Left renal cortex interstitium (tissue), 4 donors: ENCODE measurements around the gene GJC2. TPM values are rescaled to one million over a fixed set of nuclear protein-coding genes. Genes with fewer than 3 reads are reported as not detected.
A peak's percentile ranks its signal among the peaks of the same experiment; 100 is the strongest.

Experiments used
- DNase-seq, 4 donors: peaks; one replicate each; pipeline ENCODE4 v3.0.0-alpha.2; 2013; ENCODE audit warnings: low read depth in 4 of 4, low spot score in 2 of 4, missing footprints in 1 of 4
- polyA plus RNA-seq, 4 donors: library from polyadenylated mRNA; unstranded; fragments of 120-200 nt; gene quantifications; one replicate each; pipeline ENCODE4 v1.2.1, GENCODE V29; 2013; ENCODE audit not compliant: insufficient read length in 4 of 4

Gene GJC2
- polyA plus RNA-seq, 4 donors: 0.56 to 1.2 (median 0.78) TPM

DNA sequence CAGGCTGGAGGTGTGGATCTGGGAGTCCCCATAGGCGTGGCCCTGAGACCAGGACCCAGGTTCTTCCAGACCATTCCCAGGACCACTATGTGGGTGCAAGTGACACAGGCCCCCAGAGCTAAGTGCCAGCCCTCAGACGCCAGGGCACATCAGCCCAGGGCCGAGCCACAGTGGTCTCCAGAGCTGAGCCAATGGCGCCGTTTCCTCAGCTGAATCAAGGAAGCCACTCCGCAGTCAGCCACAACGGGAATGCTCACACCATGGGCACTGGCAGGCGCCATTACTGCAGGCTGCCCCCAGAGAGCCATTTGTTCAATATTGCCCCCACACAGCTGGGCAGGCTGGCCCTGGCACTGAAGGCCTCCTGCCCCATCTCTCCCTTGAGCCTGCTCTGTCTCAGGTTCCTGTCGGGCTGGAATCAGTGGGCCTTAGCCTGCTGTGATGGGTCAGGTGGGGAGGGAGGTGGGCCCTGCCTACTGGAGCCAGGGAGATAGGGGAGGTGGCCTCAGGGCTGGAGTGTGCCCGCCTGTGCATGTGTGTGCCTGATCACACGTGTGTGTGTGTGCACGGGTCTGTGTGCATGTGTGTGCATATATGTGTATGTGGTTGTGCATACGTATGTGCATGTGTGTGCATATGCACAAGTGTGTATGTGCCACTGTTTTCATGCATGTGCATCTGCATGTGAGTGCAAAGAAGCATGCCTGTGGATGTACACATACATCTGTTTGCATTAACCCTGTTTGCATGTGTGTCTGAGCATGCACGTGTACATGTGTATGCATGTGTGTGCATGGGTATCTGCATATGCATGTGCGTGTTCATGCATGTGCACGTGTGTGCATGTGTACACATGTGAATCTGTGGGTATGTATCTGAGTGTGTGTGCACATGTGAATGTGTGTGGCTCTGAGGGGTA lies 6.1 kb downstream of the GJC2 start:
- no peak for DNase-seq

DNA sequence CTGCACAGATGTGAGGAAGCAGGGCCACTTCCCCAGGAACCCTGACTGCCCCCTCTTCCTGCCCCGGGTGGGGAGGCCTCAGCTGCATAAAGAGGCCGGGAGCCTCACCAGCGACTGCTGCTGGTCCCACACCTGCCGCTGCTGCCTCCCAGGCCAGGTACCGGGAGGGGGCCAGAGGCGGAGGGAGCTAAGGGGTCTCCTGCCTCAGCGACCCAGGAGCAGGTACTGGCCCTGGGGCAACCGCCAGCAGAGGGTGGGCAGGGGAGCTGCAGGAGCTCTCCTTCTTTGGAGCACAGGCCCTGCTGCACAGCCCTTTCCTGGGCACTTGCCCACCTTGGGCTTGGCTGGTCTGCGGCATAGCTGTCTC lies 6.8 kb downstream of the GJC2 start:
- DNase-seq: no peak

DNA sequence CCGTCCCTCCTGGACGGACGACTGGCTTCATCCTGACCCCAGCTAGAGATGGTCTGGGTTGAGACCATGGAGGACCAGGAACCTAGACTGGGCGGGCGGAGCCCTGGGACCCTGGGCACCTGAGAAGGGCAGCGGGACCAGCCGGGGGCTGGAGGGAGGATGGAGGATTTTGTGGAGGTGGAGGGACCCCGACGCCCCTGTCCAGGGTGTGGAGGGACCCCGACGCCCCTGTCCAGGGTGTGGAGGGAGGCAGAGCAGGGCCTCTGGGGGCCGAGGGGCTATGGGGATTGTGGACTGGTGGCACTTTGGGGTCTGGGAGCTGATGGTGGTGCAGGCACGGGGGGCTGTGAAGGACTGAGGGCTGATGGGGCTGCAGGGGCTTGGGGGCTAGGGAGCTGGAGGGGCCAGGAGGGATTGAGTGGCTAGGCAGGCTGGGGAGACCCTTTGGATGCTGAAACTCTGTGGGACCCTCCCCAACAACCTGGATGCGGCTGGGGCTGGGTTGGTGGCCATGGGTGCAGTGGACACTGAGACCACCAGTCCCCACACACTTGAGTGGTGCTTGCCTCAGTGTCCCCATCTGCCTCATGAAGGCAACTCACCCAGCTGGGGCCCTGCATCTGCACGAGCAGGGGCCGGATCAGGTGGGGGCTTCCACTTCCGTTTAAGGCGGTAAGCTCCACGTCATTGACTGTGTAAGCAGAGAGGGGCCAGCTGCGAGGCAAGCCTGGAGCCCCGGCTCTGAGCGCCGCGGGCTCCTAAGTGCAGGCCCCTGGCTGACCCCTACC lies 7.4 kb downstream of the GJC2 start:
- DNase-seq: no peak

DNA sequence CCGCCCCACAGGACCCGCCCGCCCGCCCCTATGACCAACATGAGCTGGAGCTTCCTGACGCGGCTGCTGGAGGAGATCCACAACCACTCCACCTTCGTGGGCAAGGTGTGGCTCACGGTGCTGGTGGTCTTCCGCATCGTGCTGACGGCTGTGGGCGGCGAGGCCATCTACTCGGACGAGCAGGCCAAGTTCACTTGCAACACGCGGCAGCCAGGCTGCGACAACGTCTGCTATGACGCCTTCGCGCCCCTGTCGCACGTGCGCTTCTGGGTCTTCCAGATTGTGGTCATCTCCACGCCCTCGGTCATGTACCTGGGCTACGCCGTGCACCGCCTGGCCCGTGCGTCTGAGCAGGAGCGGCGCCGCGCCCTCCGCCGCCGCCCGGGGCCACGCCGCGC lies 8.0 kb downstream of the GJC2 start:
- DNase-seq: no peak

DNA sequence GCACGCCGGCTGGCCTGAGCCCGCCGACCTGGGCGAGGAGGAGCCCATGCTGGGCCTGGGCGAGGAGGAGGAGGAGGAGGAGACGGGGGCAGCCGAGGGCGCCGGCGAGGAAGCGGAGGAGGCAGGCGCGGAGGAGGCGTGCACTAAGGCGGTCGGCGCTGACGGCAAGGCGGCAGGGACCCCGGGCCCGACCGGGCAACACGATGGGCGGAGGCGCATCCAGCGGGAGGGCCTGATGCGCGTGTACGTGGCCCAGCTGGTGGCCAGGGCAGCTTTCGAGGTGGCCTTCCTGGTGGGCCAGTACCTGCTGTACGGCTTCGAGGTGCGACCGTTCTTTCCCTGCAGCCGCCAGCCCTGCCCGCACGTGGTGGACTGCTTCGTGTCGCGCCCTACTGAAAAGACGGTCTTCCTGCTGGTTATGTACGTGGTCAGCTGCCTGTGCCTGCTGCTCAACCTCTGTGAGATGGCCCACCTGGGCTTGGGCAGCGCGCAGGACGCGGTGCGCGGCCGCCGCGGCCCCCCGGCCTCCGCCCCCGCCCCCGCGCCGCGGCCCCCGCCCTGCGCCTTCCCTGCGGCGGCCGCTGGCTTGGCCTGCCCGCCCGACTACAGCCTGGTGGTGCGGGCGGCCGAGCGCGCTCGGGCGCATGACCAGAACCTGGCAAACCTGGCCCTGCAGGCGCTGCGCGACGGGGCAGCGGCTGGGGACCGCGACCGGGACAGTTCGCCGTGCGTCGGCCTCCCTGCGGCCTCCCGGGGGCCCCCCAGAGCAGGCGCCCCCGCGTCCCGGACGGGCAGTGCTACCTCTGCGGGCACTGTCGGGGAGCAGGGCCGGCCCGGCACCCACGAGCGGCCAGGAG lies 8.6 kb downstream of the GJC2 start:
- DNase-seq: no peak

DNA sequence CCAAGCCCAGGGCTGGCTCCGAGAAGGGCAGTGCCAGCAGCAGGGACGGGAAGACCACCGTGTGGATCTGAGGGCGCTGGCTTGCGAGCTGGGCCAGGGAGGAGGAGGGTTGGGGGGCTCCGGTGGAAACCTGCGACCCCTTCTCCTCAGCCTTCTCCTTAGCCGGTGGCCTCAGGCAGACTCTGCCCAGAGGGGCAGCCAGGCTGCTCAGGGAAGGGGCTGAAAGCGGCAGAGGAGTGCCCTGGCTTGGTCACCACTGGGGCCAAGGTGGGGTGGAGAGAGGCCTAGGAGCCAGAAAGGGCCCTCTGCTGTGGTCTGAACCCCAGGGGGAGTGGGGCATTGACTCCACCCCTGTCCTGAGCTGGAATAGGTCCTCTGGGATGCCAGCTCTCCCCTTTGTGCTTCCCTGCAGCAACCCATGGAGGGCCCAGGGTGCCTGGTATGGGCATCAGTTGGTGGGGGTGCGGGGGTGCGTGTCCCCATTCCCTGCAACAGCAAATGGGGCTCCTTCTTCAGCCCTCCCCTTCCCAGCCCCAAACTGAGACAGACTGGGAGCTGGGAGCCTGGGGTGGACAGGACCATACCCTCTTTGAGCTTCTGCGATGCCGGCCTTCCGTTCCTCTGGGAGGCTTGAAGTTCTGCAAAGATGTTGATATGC lies 9.4 kb downstream of the GJC2 start:
- no peak for DNase-seq

DNA sequence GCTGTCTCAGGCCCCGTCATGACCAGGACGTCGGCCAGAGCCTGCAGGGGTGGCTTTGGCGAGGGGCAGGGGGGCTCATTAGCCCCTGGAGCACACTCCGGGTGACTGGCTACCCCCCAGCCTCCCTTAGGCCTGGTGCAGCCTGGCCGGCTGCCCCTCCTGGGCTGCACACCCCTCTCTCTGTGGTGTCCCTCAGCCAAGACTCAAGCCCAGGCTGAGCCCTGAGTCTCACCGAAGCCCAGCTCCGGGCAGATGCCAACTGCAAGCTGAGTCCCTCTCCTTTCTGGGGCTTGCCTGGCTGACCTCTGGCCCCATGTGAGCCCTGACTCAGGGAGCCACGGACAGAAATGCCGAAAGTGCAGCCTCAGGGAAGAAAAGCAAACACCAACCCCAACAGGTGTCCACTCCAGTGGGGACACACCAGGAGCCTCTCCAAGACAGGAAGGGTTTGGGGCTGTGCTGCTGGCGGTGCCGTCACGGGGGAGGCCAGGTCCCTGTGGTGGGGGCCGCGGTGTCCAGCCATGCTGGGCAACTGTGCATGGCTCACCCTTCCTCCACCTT lies 10.6 kb downstream of the GJC2 start:
- no peak for DNase-seq

DNA sequence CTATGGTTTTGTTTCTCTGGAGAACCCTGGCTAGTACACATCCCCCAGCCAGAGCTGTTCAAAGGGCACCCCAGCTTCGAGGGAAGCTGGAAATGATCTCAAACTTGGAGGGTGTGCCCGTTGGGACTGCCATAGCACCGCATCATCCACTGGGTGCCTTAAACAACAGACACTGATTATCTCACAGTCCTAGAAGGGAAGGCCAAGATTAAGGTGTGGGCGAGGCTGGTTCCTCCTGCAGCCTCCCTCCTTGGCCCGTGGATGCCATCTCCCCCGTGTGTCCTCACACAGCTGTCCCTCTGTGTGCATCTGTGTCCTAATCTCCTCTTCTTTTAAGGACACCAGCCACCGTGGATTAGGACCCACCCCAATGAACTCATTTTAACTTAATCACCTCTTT lies 11.6 kb downstream of the GJC2 start:
- DNase-seq: no peak

DNA sequence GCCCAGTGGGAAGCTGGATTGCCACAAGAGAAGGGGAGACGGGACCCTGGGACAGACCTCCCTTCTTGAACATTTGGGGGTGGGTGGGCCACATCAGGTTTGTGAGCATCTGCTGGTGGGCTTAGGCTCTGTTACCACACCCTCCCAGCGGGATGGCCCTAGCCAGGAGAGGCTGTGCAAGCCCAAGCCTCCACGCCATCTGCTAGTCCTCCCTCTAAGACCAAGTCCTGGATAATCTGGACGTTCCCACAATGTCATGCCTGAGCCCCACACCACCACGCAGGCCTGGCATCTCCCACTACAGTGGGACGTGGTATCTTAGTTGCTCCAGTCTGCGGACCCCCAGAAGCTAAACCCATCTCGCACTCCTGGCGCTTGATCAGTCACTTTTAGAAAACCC lies 12.1 kb downstream of the GJC2 start:
- no peak for DNase-seq

DNA sequence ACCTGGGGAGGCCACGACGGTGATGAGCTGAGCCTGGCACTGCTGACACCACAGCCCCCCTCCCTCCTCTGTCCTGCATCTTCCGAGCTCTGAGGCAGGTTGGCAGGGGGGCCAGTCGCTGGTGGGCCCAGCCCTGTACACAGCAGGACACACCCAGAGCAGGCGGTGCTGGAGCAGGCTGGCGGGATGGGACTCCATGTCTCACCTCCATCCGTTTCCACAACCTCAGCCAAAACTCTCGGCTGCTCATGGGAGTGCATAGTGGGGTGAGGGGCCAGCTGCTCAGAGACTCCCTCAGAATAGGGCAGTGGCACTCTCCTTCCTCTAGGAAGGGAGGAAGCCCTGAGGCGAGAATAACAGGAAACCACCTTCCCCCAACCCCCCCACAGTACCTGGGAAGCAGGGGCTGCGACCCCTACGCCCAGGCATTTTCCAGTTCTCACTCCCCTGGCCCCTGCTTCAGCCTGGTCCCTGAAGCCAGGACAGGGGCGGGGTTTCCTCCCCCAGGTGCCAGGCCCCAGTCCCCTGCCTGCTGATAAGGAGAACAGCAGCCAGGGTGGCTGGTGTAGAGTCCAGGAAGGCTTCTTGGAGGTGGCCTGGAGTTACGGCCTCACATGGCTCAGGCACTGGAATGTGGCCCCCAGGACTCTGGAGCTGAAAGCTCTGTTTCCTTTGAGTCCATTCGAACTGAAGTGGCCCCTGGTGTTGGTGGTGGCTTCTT lies 12.7 kb downstream of the GJC2 start:
- no peak for DNase-seq

DNA sequence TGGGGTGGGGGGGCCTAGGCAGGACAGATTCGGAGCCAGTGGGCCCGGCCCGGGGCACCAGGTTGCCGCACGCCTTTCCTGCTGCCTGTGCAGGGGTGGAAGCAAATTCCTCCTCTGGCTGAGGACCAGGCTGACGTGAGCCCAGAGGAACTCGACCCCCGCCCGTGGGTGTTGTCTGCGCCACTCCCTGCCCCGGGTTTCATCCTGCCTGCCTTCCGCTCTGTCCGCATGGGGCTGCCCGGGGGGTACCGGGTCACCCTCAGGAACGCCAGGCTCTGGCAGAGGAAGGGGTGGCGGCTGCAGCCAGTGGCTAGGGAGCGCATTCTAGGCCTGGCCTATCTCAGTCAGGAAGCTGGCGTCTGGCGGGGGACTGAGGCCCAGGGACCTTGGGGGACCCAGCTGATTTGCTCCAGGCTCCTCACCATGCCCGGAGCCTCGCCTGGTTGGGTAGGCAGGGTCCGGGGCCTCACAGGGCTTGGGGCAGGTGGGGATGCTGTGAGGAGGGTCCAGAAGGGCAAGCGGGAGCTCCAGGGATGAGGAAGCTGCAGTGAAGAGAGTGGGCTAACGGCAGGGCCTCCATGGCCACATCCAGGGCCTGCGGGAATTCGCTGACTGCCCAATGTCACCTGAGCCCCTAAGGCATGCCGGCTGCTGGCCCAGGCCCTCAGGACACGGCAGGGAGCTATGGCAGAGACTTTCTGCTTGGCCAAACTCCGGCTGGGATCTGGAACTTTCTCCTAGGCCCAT lies 13.4 kb downstream of the GJC2 start:
- no peak for DNase-seq

DNA sequence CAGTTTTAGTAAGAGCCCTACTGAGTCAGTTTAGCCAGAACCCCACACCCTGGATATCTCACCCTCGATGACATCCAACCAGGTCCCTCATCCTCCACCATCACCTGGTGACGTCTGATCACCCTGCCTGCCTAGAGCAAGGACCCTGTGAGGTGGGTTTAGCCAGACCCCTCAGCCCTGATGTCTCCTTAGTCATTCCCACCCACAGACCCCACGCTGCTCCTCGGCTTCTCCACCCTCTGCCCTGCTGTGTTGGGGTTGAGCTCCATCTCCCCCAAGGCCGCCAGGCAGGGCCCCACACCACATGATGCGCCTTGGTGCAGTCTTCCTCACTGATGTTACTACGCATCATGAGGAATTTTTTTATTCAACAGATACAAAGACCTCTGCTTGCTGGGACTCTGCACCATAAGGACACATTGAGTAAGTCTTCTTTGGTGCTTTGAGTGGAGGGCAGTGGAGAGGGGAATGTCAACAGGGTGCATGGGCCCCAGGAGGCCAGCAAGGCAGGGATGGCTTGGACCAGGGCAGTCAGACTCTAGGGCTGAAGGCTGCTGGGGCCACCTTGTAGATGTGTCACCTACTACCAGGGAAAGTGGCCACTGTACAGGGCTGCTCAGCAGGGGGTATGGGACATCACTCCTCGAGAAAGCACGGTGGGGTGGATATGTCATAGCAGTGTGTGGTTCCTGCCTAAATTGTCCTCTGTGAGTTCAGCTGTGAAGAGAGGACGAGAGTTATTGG lies 14.2 kb downstream of the GJC2 start:
- no peak for DNase-seq

DNA sequence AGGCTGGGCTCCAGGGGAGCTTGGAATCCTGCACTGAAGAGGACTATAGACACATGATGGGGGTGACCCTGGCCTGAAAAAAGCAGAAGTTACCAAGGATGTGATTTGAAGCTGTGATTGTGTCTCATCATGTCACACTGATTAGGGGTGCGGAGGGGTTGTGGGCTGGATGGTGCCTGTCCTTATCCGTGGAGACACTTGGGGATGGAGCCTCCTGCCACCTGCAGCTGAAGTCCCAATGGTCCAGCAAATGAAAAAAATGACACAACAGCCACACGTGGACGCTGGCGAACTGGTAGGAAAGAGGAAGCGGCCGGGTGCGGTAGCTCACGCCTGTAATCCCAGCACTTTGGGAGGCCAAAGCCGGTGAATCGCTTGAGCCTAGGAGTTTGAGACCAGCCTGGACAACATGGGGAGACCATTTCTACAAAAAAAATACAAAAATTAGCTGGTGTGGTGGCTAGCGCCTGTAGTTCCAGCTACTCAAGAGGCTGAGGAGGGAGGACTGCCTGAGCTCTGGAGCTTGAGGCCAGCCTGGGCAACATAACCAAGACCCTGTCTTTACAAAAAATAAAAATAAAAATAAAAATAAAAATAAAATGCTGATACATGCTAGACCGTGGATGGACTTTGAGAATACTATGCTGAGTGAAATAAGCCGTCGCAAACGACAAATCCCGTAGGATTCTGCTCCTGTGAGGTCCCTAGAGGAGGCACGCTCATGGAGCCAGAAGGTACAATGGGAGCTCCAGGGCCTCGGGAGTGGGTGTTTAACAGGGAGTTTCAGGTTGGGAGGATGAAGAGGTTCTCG lies 15.0 kb downstream of the GJC2 start:
- DNase-seq: peak in 1 of 4 donors; percentile 53

DNA sequence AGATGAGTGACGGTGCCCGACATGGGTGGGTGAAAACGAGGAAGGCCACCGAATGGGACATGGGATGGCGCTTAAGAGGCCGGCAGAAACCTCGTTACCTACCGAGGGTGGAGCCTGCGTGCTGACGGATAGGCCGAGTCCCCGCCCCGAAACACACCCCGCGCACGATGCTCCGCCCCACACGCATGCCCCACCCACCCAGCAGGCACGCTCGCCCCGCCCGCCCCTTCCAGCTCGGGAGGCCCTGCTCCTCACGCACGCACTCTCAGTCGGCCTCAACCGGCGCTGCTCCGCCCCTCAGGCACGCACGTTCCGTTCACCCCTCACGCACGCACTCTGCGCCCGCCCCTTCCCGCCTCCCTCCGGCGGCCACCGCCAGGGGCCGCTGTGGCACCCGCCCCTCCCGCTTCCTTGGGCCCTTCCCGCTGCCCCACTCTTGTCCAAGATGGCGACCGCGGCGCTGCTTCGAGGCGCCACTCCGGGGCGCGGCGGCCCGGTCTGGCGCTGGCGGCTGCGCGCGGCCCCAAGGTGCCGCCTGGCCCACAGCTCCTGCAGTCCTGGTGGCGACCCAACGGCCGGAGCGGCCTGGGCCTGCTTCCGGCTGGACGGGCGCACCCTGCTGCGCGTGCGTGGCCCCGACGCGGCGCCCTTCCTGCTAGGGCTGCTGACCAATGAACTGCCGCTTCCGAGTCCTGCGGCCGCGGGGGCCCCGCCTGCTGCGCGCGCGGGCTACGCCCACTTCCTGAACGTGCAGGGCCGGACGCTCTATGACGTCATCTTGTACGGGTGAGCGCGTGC lies 15.8 kb downstream of the GJC2 start, which contains the start of gene IBA57:
IBA57 (plus strand) TSS at position 433 of the 798 bp plus-strand sequence; CDS start at position 446, 13 bp downstream.
- DNase-seq: peak; percentile 81 to 96 (median 94)

DNA sequence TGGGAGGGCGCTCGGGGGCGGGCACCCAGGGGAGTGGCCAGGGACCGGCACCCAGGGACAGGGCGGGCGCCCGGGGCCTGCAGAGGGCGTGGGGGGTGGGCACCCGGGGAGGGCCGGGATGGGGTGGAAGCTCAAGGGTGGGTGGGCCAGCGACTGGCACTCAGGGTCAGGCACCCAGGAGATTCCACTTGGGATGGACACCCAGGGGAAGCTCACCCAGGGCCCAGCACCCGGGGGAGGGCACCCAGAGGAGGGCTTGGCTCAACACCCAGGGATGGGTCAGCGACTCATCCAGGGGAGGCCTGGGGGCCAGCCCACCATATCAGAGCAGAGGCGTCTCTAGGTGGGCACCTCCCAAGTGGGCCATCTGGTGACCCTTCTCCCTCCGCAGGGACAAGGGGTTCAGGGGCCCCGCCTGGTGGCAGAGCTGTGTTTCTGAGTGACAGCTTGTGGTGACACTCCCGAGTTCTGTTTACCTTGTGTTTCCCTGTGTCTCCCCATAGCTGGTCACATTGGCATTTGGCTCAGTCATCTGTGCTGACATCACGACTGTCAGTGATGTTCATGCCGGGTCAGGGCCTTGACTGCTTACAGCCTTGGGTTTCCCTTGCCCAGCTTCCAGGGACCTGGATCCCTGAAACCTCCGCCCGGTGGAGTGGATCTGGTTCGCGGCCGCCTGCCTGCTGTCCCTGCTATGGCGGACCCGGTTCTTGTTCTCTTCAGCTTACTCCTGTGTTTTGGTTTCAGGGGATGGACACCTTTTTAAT lies 16.6 kb downstream of the GJC2 start:
- peak in 1 of 4 donors; percentile 34 for DNase-seq
